Endothelial cell of umbilical vein (primary cell): Measurements from ENCODE around the gene SHISA6. TPM values are rescaled to one million over a fixed set of nuclear protein-coding genes. Genes with fewer than 3 reads are reported as not detected.

Experiments
- BruUV-seq: library from RNA; stranded (reverse); fragments of 400-500 nt; replicated peaks from 2 replicates; lab custom pipeline; 2021; lab: Mats Ljungman, UMichigan
- CTCF ChIA-PET: fragments of 300-600, 350-600 bp; sonication (Branson Sonifier 250); formaldehyde crosslinking; loops from one replicate; lab custom pipeline; 2021; ENCODE audit warnings: antibody characterized with exemption, inconsistent platforms; lab: Charles Lee
- POLR2A ChIA-PET: fragments of 300-600, 350-600 bp; sonication (Branson Sonifier 250); formaldehyde crosslinking; loops from one replicate; lab custom pipeline; 2021; ENCODE audit warnings: antibody characterized with exemption, inconsistent platforms; lab: Charles Lee
- DNase-seq: peaks from one replicate; pipeline ENCODE4 v3.0.0-alpha.2; 2011; ENCODE audit warnings: low read depth, low spot score
- FAIRE-seq: peaks from 2 replicates; lab custom pipeline; 2011; peaks lifted over from hg19 to GRCh38; lab: Jason Lieb, UNC
- H2AFZ ChIP-seq: 2 replicates; pipeline ENCODE4 v1.6.0; 2012; ENCODE audit warnings: low read depth, low read length, control low read depth, inconsistent platforms
- H3K27ac ChIP-seq: 2 replicates; pipeline ENCODE4 v1.5.1; 2011; ENCODE audit warnings: low read depth, mild to moderate bottlenecking, control low read depth, low read length, moderate library complexity; ENCODE audit not compliant: insufficient read depth
- H3K27me3 ChIP-seq, 2 experiments: 2 replicates each; pipeline versions ENCODE4 v1.6.0 to v1.6.1; 2011; ENCODE audit warnings: low read length in 2 of 2, mixed read lengths in 1 of 2; ENCODE audit not compliant: control insufficient read depth in 2 of 2, insufficient read depth in 2 of 2
- H3K36me3 ChIP-seq, 2 experiments: 2 replicates in 1 of 2; 3 replicates in 1 of 2; pipeline ENCODE4 v1.5.1; 2011; ENCODE audit warnings: low read length in 2 of 2, mild to moderate bottlenecking in 1 of 2, moderate library complexity in 1 of 2; ENCODE audit not compliant: control insufficient read depth in 2 of 2, insufficient read depth in 2 of 2; ENCODE audit errors: extremely low read depth in 1 of 2
- H3K4me1 ChIP-seq: 3 replicates; pipeline ENCODE4 v1.5.1; 2011; ENCODE audit warnings: mild to moderate bottlenecking, low read length; ENCODE audit not compliant: control insufficient read depth, insufficient read depth; ENCODE audit errors: extremely low read depth
- H3K4me2 ChIP-seq: 2 replicates; pipeline ENCODE4 v1.6.1; 2011; ENCODE audit warnings: low read length, control low read depth, mixed read lengths; ENCODE audit not compliant: insufficient read depth
- H3K4me3 ChIP-seq, 3 experiments: fragments of 200-600 bp in 1 of 3; sonication (generic), shearing (Covaris generic) in 1 of 3; replicated peaks in 1 of 3; 2 replicates each; pipeline ENCODE4 v1.5.1; 2011 to 2016; ENCODE audit warnings: control low read depth in 3 of 3, low read length in 3 of 3, mild to moderate bottlenecking in 2 of 3, inconsistent platforms in 1 of 3, low read depth in 1 of 3, moderate library complexity in 1 of 3; ENCODE audit not compliant: insufficient read depth in 1 of 3
- H3K79me2 ChIP-seq: 2 replicates; pipeline ENCODE4 v1.6.0; 2012; ENCODE audit warnings: low read length, inconsistent platforms; ENCODE audit not compliant: control insufficient read depth, insufficient read depth
- H3K9ac ChIP-seq: replicated peaks from 2 replicates; pipeline ENCODE3; 2011; ENCODE audit warnings: low read length, control low read depth; ENCODE audit not compliant: insufficient read depth; ENCODE audit errors: extremely low read depth
- H3K9me1 ChIP-seq: replicated peaks from 3 replicates; pipeline ENCODE4 v1.6.0; 2011; ENCODE audit warnings: mild to moderate bottlenecking, low read length; ENCODE audit not compliant: control insufficient read depth, insufficient read depth; ENCODE audit errors: extremely low read depth
- H3K9me3 ChIP-seq: replicated peaks from 2 replicates; pipeline ENCODE4 v1.5.1; 2012; ENCODE audit warnings: low read length, inconsistent platforms; ENCODE audit not compliant: control insufficient read depth, insufficient read depth
- H4K20me1 ChIP-seq: replicated peaks from 2 replicates; pipeline ENCODE3; 2011; ENCODE audit warnings: mild to moderate bottlenecking, low read length; ENCODE audit not compliant: control insufficient read depth, insufficient read depth; ENCODE audit errors: extremely low read depth
- CTCF ChIP-seq, 2 donors: IDR thresholded peaks; 1 replicate in 1 of 2; 2 replicates in 1 of 2; pipeline ENCODE4 v1.5.1; 2011; ENCODE audit warnings: low read length in 2 of 2, mild to moderate bottlenecking in 2 of 2, moderate library complexity in 2 of 2, control low read depth in 1 of 2, inconsistent platforms in 1 of 2, low read depth in 1 of 2; ENCODE audit not compliant: insufficient read depth in 1 of 2; ENCODE audit errors: extremely low read depth in 1 of 2
- EZH2 ChIP-seq: IDR thresholded peaks from 2 replicates; pipeline ENCODE4 v1.6.1; 2012; ENCODE audit warnings: borderline replicate concordance, low read depth, mild to moderate bottlenecking, moderate library complexity, low read length, inconsistent platforms; ENCODE audit not compliant: severe bottlenecking
- FOS ChIP-seq: IDR thresholded peaks from 2 replicates; pipeline ENCODE4 v1.6.1; 2011; ENCODE audit warnings: mild to moderate bottlenecking, low read length, moderate library complexity, borderline replicate concordance; ENCODE audit not compliant: insufficient read depth
- GATA2 ChIP-seq: IDR thresholded peaks from 2 replicates; pipeline ENCODE4 v1.7.0; 2011; ENCODE audit warnings: low read depth, mild to moderate bottlenecking, moderate library complexity, mixed read lengths, low read length; ENCODE audit not compliant: insufficient read length, insufficient read depth
- JUN ChIP-seq: IDR thresholded peaks from 2 replicates; pipeline ENCODE4 v1.6.1; 2011; ENCODE audit warnings: borderline replicate concordance, low read depth; ENCODE audit not compliant: insufficient read length, insufficient read depth
- MYC ChIP-seq: IDR thresholded peaks from one replicate; pipeline ENCODE4 v1.6.1; 2011; ENCODE audit warnings: mild to moderate bottlenecking, low read depth, low read length
- POLR2A ChIP-seq: IDR thresholded peaks from 2 replicates; pipeline ENCODE4 v1.6.1; 2012; ENCODE audit warnings: low read depth, mild to moderate bottlenecking, control low read depth, low read length
- POLR2AphosphoS5 ChIP-seq: IDR thresholded peaks from 2 replicates; pipeline ENCODE4 v1.6.1; 2012; ENCODE audit warnings: low read depth, mild to moderate bottlenecking, control low read depth, low read length, moderate library complexity; ENCODE audit not compliant: insufficient read depth
- dilution Hi-C: fragments of 300-500 bp; cut with MboI; formaldehyde crosslinking; loops from one replicate; pipeline ENCODE4 v1.15.0; 2019; ENCODE audit warnings: low sequenced_read_pairs; ENCODE audit not compliant: extremely low pct_ligation_motif_present
- intact Hi-C: fragments of 100-400 bp; cut with micrococcal nuclease; formaldehyde crosslinking; loops from one replicate; pipeline ENCODE4 v1.10.0; 2022
- polyA plus RNA-seq, 4 experiments: library from polyadenylated mRNA; depleted of rRNA in 3 of 4; stranded (reverse) in 3 of 4; unstranded in 1 of 4; fragments of >200 nt; gene quantifications; 2 replicates each; pipeline versions ENCODE4 v1.2.1 to v1.2.3, GENCODE V29; 2011 to 2012; ENCODE audit warnings: missing spikeins in 1 of 4
- total RNA-seq: library from RNA; stranded (reverse); gene quantifications from 2 replicates; pipeline ENCODE4 v1.2.3, GENCODE V29; 2021
- TF ChIP-seq, protein P1 (sequence below): IDR thresholded peaks from 2 replicates; pipeline ENCODE4 v1.6.1; 2011; ENCODE audit not compliant: insufficient read depth, insufficient read length

The SHISA6 gene
- total and polyA plus RNA-seq, 2 donors (not counting 3 experiments of a cell fraction or from before 2014, with no cell fraction given): not detected

- POLR2A ChIA-PET: no interaction called here
- no peaks in the 10 kb centered on the region for H3K4me1 ChIP-seq
- no peaks in the 10 kb centered on the region for H3K9me1 ChIP-seq
- no peaks in the 10 kb centered on the region for H3K36me3 ChIP-seq
- no peak overlapping the region for H3K9ac ChIP-seq
- BruUV-seq: no TSS peak
- H3K9me3 ChIP-seq: no peaks in the 10 kb centered on the region
- no peak overlapping the region for H3K27ac ChIP-seq
- DNase-seq (no peak), FAIRE-seq (no peak)
- no peaks in the 10 kb centered on the region for H3K79me2 ChIP-seq
- CTCF ChIA-PET: no interaction called here
- dilution Hi-C loops (no loop called here), intact Hi-C loops (no loop called here)
- TF ChIP-seq, protein P1, sequence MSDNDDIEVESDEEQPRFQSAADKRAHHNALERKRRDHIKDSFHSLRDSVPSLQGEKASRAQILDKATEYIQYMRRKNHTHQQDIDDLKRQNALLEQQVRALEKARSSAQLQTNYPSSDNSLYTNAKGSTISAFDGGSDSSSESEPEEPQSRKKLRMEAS: no peak
- TF ChIP-seq JUN (no peak), GATA2 (no peak), CTCF (IDR thresholded peaks at IDR 0.05; ENCODE audit: extremely low read depth in 1 of 2, insufficient read depth in 1 of 2, low read depth in 1 of 2, low read length in 2 of 2) (no peak), POLR2A (no peak), MYC (no peak), POLR2AphosphoS5 (no peak), FOS (no peak), EZH2 (no peak)
- no peak overlapping the region for H2AFZ ChIP-seq
- no peak overlapping the region for H3K4me3 ChIP-seq
- no peaks in the 10 kb centered on the region for H3K27me3 ChIP-seq
- H3K4me2 ChIP-seq: no peak overlapping the region
- no peaks in the 10 kb centered on the region for H4K20me1 ChIP-seq
These were observed 306.8 kb downstream of the SHISA6 start for GRCh38 chr17:11547853-11548252.
